ENCODE data around the gene DONSON. TPM values are rescaled to one million over a fixed set of nuclear protein-coding genes. Genes with fewer than 3 reads are reported as not detected.

DONSON gene
- total and polyA plus RNA-seq, 2 of the 8 experiments (the other 6 are each of a cell fraction or from before 2014, with no cell fraction given), result 21.9 to 32.5 TPM

DNA sequence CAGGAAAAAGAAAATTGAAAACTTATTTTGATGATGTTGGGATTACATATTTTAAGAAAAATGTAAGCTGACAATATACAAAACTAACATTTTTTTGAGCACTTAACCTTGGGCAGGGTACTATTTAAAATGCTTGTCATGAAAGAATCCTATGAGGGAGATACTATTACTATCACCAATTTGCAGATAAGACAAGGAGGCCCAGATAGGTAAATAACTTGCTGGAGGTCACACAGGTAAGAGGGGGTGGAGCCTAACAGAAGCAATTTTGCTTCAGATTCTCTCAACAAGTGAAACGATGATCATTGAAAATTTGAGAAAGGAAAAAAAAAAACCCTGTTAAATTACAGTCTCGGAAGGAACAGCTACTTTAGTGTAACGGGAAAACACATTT is 47.8 kb downstream of the DONSON start (continued):
- TF ChIP-seq RFX5 (IDR thresholded peaks at IDR 0.05; ENCODE audit: borderline replicate concordance, low read depth, low read length) (no peak), EGR1 (IDR thresholded peaks at IDR 0.05; ENCODE audit: borderline replicate concordance, low read depth, low read length) (no peak), RNF2 (IDR thresholded peaks at IDR 0.05; ENCODE audit: borderline replicate concordance, low read depth, low read length, missing control alignments, poor library complexity, severe bottlenecking) (no peak), JUN (IDR thresholded peaks at IDR 0.05; ENCODE audit: low read depth, low read length) (no peak), SIX5 (IDR thresholded peaks at IDR 0.05; ENCODE audit: low read depth, low read length) (no peak)
- TF ChIP-seq, protein P1, sequence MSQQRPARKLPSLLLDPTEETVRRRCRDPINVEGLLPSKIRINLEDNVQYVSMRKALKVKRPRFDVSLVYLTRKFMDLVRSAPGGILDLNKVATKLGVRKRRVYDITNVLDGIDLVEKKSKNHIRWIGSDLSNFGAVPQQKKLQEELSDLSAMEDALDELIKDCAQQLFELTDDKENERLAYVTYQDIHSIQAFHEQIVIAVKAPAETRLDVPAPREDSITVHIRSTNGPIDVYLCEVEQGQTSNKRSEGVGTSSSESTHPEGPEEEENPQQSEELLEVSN (IDR thresholded peaks at IDR 0.05), result no peak
